Body of pancreas (tissue), 4 donors: ENCODE results near the gene CDH22.

Experiments used
- POLR2A ChIP-seq, 3 donors: fragments of 450-650 bp; IDR thresholded peaks; one replicate each; pipeline ENCODE4 v1.6.1; 2016; ENCODE audit warnings: antibody characterized with exemption in 3 of 3, mild to moderate bottlenecking in 2 of 3
- TF ChIP-seq, protein P1 (sequence below), 7 experiments: fragments of 450-650 bp in 4 of 7; fragments of 200-600 bp in 3 of 7; sonication (generic) in 3 of 7; IDR thresholded peaks; one replicate each; pipeline ENCODE4 v1.5.1; 2016 to 2019; ENCODE audit warnings: antibody characterized with exemption in 7 of 7

- TF ChIP-seq, protein P1, sequence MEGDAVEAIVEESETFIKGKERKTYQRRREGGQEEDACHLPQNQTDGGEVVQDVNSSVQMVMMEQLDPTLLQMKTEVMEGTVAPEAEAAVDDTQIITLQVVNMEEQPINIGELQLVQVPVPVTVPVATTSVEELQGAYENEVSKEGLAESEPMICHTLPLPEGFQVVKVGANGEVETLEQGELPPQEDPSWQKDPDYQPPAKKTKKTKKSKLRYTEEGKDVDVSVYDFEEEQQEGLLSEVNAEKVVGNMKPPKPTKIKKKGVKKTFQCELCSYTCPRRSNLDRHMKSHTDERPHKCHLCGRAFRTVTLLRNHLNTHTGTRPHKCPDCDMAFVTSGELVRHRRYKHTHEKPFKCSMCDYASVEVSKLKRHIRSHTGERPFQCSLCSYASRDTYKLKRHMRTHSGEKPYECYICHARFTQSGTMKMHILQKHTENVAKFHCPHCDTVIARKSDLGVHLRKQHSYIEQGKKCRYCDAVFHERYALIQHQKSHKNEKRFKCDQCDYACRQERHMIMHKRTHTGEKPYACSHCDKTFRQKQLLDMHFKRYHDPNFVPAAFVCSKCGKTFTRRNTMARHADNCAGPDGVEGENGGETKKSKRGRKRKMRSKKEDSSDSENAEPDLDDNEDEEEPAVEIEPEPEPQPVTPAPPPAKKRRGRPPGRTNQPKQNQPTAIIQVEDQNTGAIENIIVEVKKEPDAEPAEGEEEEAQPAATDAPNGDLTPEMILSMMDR (IDR thresholded peaks at IDR 0.05) = no peak
- no peak for TF ChIP-seq POLR2A (IDR thresholded peaks at IDR 0.05)
These were observed 35.7 kb upstream of the CDH22 start for GRCh38 chr20:46343975-46344357.
